ENCODE results near the gene ZNF79.

Gene ZNF79

GRCh38 chr9:127398715-127399400 lies 25.3 kb upstream of the ZNF79 start:
- no peak overlapping the region; the same call in 1 of the 2 replicates for H3K4me3 ChIP-seq (ENCODE audit: low read length)
- TF ChIP-seq CTCF (conservative IDR thresholded peaks at IDR 0.05; ENCODE audit: low read length): no peak
- no peak for DNase-seq (ENCODE audit: low read depth)

GRCh38 chr9:127399736-127400269 lies 24.4 kb upstream of the ZNF79 start:
- no peak overlapping the region for H3K4me3 ChIP-seq (ENCODE audit: low read length)
- TF ChIP-seq CTCF (conservative IDR thresholded peaks at IDR 0.05; ENCODE audit: low read length): no peak
- no peak for DNase-seq (ENCODE audit: low read depth)

- no peak for DNase-seq (ENCODE audit: low read depth)
- no peak overlapping the region for H3K4me3 ChIP-seq (ENCODE audit: low read length)
- TF ChIP-seq CTCF (conservative IDR thresholded peaks at IDR 0.05; ENCODE audit: low read length): no peak
These were observed 21.6 kb upstream of the ZNF79 start for GRCh38 chr9:127402401-127403090.

GRCh38 chr9:127403507-127404192 lies 20.5 kb upstream of the ZNF79 start:
- no peak for TF ChIP-seq CTCF (conservative IDR thresholded peaks at IDR 0.05; ENCODE audit: low read length)
- no peak for DNase-seq (ENCODE audit: low read depth)
- H3K4me3 ChIP-seq (ENCODE audit: low read length): no peak overlapping the region

- no peak overlapping the region for H3K4me3 ChIP-seq (ENCODE audit: low read length)
- no peak for DNase-seq (ENCODE audit: low read depth)
- no peak for TF ChIP-seq CTCF (conservative IDR thresholded peaks at IDR 0.05; ENCODE audit: low read length)
These were observed 19.6 kb upstream of the ZNF79 start for GRCh38 chr9:127404631-127405030.

GRCh38 chr9:127405344-127406125 lies 18.6 kb upstream of the ZNF79 start:
- DNase-seq (ENCODE audit: low read depth): no peak

More at GRCh38 chr9:127405344-127406125, 18.6 kb upstream of the ZNF79 start:
- TF ChIP-seq CTCF (conservative IDR thresholded peaks at IDR 0.05; ENCODE audit: low read length): no peak
- no peak overlapping the region for H3K4me3 ChIP-seq (ENCODE audit: low read length)
